A549 (cell line): Measurements from ENCODE around the gene HOXB3.

Experiments
- CTCF ChIP-seq: fragments of >200 bp; sonication (Bioruptor Twin); formaldehyde crosslinking; IDR thresholded peaks from 3 replicates; pipeline ENCODE4 v1.5.1; 2016
- MAX ChIP-seq: IDR thresholded peaks from 2 replicates; pipeline ENCODE4 v1.6.1; 2012
- SMC3 ChIP-seq: fragments of >200 bp; sonication (Bioruptor Twin); formaldehyde crosslinking; IDR thresholded peaks from 3 replicates; pipeline ENCODE4 v1.6.1; 2018; ENCODE audit warnings: inconsistent platforms
- ZC3H11A ChIP-seq: fragments of 450-650 bp; IDR thresholded peaks from 2 replicates; pipeline ENCODE4 v1.6.1; 2014; ENCODE audit warnings: antibody characterized with exemption, mild to moderate bottlenecking

- no peak for TF ChIP-seq ZC3H11A
- TF ChIP-seq CTCF = no peak
- TF ChIP-seq SMC3 = no peak
- no peak for TF ChIP-seq MAX
Measured at GRCh38 chr17:48545539-48545938, 44.5 kb downstream of the HOXB3 start.
